CD4-positive, alpha-beta T cell treated with Interferon alpha-2 for 1 hour (primary cell): ENCODE measurements around the gene SPTLC3.

Source experiments
- DNase-seq, 2 donors: peaks; one replicate each; pipeline ENCODE4 v3.0.0-alpha.2; 2020 to 2022

The SPTLC3 gene

DNA sequence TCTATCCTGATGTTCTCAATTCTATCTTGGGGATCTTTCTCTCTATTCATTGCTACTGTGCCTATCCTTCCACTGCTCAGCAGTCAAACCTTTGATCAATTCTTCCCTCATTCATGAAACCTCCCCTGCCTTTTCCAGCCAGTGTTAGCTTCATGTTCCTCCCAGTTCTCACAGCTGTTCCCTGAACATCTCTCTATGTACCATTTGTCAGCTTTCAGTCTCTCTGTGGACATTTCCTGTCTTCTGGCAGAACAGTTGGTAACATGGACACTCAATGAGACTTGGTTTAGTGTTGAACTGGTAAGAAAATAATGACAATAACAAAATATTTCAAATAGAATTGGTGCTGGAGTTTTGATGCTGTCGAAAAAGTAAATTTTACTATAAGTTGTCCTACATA is 26.2 kb downstream of the SPTLC3 start:
- DNase-seq, result no peak

DNA sequence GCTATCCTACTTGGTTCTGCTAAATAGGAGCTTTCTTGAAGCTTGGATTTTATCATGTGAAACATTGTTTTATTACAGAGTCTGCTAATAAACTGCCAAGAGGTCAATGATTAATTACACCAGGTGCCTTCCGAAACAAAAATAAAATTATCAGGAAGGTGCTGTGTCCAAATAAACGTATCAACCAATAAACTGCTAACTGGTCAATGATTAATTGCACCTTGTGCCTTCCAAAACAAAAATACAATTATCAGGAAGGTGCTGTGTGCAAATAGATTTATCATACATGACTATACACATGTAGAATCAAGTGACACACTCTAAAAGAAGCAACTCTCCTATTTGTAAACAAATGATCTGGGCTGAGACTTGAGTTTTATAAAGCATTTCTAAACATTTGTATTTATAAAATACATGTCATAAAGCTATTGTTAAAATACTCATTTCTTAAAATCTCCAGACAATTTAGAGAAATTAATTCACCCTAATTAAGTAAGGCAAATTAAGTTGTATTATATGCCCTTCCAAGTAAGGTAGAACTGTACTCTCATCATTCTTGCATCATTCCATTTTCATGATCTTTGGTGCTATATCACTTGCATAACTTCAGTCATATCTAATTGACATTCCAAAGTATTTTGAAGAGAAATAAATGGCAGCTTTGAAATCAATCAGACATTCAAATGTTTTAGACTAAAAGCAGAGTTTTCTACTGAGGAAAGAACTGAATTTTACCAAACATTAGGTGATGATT is 26.8 kb downstream of the SPTLC3 start:
- DNase-seq, result no peak

DNA sequence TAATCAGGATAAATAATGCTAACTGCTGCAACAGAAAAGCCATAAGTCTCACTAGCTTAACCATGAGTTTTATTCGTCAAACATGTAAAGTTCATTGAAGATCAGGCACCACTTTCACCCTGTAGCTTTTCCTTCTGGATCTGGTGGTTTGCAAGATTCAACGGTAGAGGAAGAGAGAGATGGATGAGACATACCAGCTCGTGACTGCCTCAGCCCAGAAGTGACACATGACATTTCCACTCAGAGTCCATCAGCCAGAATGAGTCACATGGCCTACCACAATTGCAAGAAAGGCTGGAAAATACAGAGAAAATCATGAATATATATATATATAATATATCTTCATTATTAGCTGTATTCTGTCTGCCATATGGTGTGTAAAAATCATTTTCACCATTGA is 29.0 kb downstream of the SPTLC3 start:
- no peak for DNase-seq

DNA sequence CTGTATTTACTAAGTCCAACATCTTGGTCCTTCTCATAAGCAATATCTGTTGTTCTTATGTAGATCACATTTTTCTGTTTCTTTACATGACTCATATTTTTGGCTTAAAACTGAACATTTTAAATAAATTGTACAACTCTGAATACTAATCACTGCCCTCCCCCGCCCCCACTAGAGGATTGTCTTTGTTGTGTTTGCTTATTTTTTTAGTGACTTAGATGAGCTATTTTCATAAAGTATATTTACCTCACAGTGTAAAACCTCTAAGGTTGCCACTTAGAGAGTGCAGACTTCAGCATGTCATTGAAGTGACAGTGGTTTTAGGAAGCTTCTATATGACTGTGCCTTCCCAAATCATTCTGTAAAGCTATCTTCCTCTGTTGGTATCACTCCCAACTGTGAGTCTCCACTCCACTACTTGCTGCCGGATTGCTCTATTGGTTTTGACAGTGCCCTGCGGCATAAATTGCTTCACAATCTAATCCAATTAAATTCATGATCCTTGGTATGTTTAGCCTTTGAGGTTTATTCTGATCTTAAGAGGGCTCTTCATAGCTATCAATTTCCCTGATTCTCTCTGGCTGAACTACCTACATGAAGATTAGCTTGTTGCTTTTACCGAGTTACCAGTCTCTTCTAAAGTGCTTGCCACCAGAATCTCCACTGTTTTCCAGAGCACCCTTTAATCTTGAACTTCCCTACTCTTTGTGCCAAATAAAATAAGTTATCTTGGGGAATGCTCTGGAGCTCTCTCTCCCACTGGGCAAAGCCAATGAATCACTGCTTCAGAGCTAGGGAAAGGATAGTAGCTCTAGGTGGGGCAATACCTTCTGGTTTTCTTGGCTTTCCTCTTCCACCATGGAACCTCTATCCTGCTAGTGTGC is 33.0 kb downstream of the SPTLC3 start:
- no peak for DNase-seq

DNA sequence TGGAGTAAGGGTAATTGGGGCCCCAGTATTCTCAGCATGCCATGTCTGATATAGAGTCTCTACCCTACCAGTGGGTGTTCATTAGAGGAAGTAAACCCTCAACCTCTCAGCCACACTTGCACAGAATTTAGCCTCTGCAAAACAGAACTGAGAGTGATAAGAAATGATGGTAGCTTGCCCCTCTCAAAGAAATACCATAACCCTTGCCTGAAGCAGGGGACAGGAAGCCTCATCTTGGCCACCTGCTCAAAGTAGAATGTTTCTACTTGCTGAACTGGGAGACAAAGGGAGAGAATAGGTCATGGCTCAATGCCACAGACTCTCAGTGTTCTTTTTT is 33.7 kb downstream of the SPTLC3 start:
- no peak for DNase-seq

DNA sequence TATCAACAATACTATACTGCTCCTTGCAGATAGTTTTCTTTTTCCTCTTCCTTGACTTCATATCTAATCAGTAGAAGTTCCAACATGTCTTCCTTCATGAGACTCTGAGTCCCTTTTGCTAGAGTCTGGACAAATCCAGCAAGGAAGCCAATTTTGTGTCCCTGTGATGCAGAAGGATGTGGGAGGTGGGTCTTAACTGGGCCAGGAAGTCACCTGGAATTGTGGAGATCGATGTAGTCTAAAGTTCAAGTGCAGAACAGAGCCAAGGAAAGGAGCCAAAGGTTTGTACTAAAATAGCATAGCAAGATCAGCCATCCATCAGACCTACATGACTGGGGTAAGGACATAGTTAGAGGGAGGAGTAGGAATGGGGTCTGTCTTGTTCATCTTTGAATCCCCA is 37.6 kb downstream of the SPTLC3 start:
- DNase-seq, result no peak

DNA sequence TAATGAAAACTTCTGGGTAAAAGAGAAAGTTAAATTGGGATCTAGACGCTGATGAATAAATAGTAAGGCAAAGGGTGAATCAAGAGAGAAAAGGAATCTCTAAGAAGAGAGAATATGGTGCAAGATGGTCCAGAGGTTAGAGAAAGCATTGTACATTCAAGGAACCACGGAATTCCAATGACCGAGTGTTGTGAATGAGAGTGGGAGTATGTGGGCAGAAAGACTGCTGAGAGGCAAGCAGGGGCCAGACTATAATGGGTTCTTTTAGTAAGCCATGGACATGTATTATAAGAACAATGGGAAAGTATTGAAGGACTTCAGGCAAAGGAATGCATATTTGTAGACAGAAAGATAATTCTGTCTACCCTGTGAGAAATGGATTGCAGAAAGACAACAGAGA is 45.2 kb downstream of the SPTLC3 start:
- DNase-seq, result no peak

DNA sequence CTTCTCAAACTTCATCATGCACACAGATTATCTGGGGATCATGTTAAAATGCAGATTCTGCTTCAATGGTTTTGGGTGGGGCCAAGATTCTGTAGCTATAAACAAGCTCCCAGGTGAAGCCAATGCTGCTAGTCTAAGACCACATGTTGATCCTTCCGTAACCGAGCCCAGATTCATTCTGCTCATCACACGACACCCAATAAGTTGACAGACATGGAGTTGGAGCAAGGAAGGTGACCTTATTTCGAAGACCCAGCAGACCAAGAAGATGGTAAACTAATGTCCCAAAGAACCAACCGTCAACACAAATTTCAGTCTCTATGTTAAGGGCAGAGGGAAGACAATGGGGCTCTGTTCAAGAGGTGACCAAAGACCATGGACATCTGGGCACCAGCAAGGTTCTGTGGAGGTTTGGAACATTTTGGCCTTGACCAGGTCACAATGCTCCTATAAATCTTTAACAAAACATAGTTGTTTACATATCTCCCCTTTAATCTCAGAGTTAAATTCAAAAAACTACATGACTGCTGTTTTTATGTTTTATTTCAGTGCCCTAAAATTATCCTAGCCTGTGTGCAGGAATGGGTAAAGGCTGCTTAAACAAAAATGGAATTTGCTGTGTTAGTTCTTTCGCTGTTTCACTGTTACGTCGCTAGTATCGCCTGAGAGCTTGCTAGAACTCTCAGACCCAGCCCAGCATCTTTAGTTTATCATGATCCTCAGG is 50.1 kb downstream of the SPTLC3 start:
- DNase-seq, result no peak

DNA sequence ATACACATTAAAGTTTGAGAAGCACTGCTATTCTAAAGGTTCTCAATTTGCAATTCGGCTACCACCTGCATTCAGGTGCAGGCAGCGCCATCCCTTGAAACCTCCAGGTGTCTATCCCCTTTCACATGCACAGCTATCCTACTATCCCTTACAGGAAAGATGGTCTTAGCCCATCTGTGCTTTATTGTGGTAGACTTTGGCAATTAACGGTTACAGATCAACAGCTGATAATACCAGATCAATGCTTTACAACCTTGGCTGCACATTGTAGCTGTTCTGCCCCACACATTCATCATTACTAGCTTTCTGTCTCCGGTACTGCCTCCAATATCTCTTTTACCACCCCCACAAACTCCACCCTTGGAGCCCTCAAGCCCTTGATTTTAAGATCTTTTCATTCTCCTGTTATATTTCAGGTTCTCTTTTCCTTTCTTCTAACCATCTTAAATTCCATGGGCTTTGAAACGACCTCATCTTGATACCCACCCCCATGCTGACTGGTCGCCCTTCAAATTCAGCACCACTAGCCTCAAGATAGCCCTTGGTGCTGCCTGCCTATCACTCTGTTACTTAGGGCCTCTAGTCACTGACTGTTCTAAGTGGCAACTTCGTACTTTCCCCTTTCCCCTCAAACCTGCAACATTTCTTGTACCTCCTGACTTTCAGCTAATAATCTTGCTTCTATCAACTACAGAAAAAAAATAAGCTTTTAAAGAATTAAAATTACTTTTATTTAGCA is 50.8 kb downstream of the SPTLC3 start:
- DNase-seq, result no peak

DNA sequence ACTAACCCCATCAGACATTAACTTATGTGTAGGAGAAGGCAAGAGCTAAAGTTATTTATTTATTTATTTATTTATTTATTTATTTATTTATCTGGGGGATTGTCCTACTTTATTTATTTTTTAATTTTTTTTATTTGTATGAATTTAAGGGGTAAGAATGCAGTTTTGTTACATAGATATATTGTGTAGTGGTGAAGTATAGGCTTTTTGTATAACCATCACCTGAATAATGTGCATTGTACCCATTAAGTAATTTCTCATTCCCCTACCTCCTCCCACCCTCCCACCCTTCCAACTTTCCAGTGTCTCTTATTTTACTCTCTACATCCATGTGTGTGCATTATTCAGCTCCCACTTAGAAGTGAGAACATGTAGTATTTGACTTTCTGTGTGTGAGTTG is 51.6 kb downstream of the SPTLC3 start:
- DNase-seq, result no peak

DNA sequence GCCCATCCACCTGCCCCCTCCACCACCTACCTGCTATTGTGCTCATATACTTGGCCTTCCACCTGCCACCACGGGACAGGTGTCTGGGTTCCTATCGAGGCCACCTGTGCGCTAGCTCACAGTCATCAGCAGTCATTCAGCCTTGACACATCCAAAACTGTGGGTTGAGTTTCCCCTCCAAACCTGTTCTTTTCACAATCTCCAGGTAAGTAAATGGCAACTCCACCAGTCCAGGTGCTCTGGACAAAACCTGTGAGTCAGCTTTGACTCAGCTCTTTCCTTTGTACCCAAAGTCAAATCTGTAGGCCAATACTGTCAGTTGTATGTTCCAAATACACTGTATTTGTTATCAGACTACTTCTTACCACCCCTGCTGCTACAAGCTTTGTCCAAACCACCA is 52.6 kb downstream of the SPTLC3 start:
- no peak for DNase-seq

DNA sequence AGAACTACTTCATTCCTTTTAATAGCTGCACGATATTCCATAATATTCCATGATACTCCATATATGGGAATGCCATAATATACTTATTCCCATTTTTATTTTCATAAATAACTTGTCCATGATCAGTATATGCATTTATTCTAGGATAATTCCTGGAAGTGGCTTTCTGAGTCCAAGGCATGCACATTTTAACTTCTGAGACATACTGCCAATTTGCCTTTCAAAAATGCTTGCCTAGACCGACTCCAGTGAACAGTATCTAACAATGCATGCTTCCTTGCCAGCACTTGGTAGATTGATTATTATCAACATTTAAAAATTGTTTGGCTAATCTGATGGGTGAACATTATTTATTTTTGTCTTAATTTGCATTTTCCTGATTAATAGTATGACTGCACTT is 54.0 kb downstream of the SPTLC3 start:
- DNase-seq, result no peak

DNA sequence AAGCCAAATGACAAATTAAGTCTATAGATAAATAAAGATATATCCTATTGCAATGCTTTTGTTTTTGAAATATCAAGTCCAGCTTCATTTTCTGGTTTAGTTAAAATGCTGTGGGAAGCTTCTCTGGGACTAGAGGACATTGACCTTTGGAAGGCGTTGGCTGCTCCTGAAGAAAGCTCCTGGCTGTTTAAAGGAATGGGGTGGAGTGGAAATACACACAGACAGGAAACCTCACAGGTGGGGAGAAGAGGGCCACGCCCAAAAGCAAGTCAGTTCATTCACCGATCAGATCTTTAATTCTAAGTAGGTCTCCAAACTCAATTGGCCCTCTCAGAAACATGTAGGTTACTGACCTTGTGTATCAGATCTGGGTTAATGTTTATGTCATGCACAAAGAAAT is 59.6 kb downstream of the SPTLC3 start:
- no peak for DNase-seq

DNA sequence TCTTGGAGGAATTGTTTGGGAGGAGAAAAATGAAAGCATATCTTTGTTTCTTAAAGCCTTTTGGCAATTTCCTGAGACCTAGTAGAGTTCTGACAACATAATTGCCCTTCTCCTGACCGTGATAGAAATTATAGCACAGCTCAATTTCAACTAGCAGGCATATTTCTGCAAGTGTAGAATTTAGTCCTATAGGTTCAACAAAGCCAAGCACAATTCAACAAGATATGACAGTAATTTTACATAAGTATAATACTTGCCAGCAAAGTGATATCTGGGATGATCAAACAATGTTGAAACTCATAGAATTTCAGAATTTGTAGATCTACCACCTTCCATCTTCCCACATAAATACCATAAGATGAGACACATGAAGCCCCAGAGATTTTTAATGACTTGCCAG is 73.1 kb downstream of the SPTLC3 start:
- DNase-seq, result no peak

DNA sequence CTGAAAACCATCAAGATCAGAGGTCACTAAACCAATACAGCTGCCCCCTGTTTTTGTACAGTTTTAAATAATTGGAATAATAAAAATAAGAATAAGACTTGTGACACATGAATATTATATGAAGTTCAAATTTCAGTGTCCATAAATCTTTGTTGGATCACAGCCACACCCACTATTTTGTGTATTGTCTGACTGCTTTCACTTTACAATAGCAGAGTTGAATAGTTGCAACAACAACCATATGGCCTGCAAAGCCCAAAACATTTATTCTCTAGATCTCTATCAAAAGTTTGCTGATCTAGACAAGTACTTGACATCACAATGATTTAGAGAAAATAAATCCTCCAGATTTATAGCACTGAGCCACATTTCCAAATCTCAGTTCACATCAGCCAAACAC is 73.6 kb downstream of the SPTLC3 start:
- DNase-seq, result no peak

DNA sequence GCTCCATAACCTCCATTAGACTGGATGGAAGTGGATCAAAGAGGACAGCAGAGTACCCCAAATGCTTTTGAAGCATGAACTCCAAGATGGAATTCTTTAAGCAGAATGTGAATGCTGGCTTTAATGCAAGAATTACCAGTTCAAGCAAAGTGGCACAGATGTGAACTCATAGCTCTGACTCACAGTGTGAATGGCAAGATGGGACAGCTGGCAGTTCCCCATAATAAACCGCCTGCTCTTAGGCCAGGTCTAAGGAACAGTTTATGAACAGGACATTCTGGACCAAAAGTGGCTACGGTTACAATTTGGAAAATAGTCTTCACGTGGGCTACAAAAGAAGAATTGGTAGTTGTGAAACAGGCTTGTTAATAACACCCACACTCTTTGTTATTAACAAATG is 76.5 kb downstream of the SPTLC3 start:
- DNase-seq, result no peak

DNA sequence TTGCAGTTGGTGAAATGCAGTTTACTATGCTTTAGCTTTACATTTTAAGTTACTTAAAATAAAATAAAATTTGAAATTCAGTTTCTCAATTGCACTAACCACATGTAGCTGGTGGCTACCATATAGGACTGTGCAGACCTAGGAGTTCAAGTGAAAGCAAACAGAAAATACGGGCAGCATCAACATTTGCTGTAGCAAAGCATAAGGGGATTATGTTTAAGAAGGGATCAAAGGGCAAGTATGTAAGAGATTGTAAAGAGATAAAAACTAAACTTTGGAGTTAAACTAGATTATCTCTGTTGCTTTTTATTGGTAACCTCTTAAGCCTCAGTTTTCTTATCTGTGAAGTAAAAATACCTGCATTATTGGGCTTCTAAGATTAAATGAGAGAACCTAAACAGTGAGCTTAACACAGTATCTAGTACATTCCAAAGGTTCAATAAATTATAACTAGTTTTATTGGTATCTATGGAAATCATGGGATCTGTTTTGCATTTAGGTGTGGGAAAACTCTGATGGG is 81.2 kb downstream of the SPTLC3 start:
- no peak for DNase-seq

DNA sequence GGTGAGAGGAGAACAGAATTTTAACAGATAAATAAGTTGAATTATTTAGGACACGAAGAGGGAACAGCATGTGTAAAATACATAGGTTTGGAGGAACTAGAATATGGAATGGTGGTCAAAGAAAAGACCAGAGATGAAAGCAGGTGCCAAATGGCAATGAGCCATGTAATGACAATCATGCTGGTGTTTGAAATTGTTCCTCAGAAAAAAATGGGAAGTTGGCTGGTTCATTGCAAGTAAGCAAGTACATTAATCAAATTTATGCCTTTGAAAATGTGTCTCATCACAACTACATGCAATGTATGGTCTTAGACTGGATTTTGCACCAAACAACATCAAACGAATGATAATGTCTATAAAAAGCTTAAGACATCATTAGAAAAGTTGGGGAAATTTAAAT is 83.3 kb downstream of the SPTLC3 start:
- DNase-seq, result no peak

DNA sequence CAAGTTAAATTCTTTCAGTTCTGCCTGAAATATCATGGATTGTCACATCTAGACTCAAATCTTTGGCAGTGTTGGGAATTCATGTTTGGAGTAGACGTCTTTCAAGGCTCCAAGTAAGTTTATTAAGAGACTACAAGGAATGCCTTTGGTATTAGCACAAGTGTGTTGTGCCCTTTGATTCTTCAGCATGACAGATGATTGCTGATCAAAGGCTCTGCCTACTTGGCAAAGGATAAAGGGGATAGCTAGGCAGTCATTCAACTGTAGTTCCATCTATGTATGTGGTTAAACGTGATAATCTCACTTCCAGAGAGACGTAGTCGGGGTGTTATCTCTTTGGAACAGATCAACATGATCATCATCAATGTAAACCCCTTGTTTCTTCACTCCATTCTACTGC is 86.2 kb downstream of the SPTLC3 start:
- no peak for DNase-seq

DNA sequence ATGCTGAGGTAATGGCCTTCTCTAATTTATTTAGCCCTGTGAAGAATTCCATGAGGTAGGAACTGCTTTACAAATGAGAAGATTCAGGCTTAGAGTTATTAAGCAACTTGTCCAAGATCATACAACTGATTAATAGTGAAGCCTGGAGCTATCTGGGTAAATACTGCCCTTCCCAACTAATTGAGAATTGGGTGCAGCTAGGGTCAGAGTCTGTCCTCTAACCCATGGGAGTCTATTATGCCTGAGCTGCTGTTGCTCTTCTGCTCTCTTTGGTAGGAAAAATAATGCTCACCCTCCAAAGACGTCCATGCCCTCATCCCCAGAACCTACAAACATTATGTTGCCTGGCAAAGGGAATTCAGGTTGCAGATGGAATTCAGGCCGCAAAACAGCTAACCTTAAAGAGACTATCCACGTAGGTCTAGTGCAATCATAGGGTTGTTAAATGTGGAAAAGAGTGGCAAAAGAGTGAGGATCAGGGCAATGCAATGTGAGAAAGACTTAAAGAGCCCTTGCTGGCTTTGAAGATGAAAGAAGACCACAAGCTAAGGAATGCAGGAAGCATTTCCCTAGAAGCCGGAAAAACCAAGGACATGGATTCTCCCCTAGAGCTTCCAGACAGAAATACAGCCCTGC is 90.1 kb downstream of the SPTLC3 start:
- no peak for DNase-seq

DNA sequence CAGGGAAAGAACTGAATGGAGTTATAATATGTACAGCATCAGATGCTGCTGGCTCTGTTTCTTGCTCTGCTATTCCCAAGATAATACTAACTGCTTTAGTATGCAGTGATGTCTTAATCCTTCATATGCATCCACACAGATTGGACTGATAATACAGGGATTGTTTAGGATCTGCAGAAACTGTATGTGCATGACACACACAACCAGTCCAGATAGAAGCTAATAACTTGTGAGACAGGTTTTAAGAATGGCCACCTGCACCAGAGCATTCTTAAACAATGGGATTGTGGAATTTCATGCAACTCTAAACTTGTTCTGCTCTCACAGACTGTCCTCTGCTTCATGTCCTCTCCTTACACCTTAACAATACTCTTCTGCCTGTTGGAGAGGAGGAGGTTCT is 90.9 kb downstream of the SPTLC3 start:
- DNase-seq, result no peak

DNA sequence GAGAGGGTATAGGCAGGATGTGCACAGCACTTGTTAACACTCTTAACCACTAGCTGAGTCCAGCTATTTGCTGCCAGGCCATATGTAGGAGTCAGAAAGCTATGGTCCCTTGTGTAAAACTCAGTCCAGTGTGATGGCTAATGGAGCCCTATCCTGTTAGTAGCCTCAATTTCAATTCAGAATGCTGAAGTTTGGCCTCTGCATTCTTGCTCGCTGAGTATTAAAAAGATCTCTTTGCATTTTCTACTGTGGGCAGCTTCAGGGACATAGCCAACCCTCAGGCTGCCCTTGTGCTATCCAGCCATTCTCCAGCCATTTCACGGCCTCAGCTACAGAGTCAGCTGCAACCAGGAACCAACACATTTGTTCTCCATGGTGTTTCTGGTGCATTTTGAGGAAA is 92.5 kb downstream of the SPTLC3 start:
- no peak for DNase-seq
